C4-2B (cell line): ENCODE measurements around the gene MOB3B.

Experiments
- H3K27ac ChIP-seq: fragments of 450-650 bp; 2 replicates; pipeline ENCODE4 v1.5.1; 2017
- ZFX ChIP-seq: fragments of 450-650 bp; IDR thresholded peaks from 2 replicates; pipeline ENCODE4 v1.6.1; 2017
- TF ChIP-seq, protein P1 (sequence below): fragments of 450-650 bp; conservative IDR thresholded peaks from 2 replicates; pipeline ENCODE4 v1.5.1; 2017; ENCODE audit warnings: mild to moderate bottlenecking

MOB3B gene

GRCh38 chr9:27541740-27542139 is 12.1 kb upstream of the MOB3B start:
- H3K27ac ChIP-seq = no peak overlapping the region
- TF ChIP-seq, protein P1, sequence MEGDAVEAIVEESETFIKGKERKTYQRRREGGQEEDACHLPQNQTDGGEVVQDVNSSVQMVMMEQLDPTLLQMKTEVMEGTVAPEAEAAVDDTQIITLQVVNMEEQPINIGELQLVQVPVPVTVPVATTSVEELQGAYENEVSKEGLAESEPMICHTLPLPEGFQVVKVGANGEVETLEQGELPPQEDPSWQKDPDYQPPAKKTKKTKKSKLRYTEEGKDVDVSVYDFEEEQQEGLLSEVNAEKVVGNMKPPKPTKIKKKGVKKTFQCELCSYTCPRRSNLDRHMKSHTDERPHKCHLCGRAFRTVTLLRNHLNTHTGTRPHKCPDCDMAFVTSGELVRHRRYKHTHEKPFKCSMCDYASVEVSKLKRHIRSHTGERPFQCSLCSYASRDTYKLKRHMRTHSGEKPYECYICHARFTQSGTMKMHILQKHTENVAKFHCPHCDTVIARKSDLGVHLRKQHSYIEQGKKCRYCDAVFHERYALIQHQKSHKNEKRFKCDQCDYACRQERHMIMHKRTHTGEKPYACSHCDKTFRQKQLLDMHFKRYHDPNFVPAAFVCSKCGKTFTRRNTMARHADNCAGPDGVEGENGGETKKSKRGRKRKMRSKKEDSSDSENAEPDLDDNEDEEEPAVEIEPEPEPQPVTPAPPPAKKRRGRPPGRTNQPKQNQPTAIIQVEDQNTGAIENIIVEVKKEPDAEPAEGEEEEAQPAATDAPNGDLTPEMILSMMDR = no peak
- no peak for TF ChIP-seq ZFX

DNA sequence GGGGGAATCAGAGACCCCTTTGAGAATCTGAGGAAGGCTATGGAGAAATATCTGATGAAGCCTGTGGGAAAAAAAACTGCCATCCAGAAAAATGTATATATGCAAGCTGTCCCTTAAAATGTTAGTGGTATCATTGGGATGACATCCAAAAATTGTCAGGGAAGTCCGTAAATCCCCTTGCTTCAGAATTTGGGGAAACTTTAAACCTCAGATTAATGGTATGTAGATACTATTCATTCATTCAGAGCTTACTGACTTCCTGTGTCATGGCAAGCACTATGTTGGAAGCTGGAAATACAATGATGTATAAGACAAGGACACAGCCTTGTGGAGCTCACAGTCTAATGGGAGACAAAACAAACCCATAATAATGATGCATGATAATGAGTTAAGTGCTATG is 10.9 kb upstream of the MOB3B start:
- TF ChIP-seq, protein P1 = no peak
- no peak for TF ChIP-seq ZFX
- H3K27ac ChIP-seq = no peak overlapping the region

- no peak overlapping the region for H3K27ac ChIP-seq
- no peak for TF ChIP-seq ZFX
- TF ChIP-seq, protein P1 = no peak
Measured at GRCh38 chr9:27539479-27540441, 10.1 kb upstream of the MOB3B start.

- no peak overlapping the region for H3K27ac ChIP-seq
- no peak for TF ChIP-seq ZFX
- TF ChIP-seq, protein P1 = no peak
Measured at GRCh38 chr9:27538647-27539046, 9.0 kb upstream of the MOB3B start.

GRCh38 chr9:27537756-27538155 is 8.1 kb upstream of the MOB3B start:
- H3K27ac ChIP-seq = no peak overlapping the region
- TF ChIP-seq ZFX = no peak
- TF ChIP-seq, protein P1 = no peak

- H3K27ac ChIP-seq = no peak overlapping the region
- TF ChIP-seq ZFX = no peak
- TF ChIP-seq, protein P1 = no peak
Measured at GRCh38 chr9:27537027-27537435, 7.4 kb upstream of the MOB3B start.

GRCh38 chr9:27536168-27536567 is 6.6 kb upstream of the MOB3B start:
- no peak overlapping the region for H3K27ac ChIP-seq
- TF ChIP-seq, protein P1 = no peak
- no peak for TF ChIP-seq ZFX
